ENCODE results near the gene UGT1A1. TPM values are rescaled to one million over a fixed set of nuclear protein-coding genes. Genes with fewer than 3 reads are reported as not detected.

The UGT1A1 gene
- total RNA-seq, 1 donor from 2014 or later: not detected

- intact Hi-C loops (cut with micrococcal nuclease): no loop called here
- Mint-ChIP-seq H3K36me3 (ENCODE audit: low read depth) (no peaks in the 10 kb centered on the region), H3K27ac (no peak overlapping the region), H3K4me3 (no peak overlapping the region), H3K9me3 (peaks cover 7% of the 10 kb centered on the region), H3K4me1 (no peaks in the 10 kb centered on the region), H3K27me3 (peaks cover 21% of the 10 kb centered on the region)
- no peak for TF ChIP-seq CTCF (IDR thresholded peaks at IDR 0.05)
- DNase-seq (no peak), ATAC-seq (ENCODE audit: low read depth) (no peak)
- ChIA-PET CTCF (no interaction called here), POLR2A (no interaction called here)
These were observed 5.0 kb upstream of the UGT1A1 start for GRCh38 chr2:233754872-233755611.

- no peak for TF ChIP-seq CTCF (IDR thresholded peaks at IDR 0.05)
- ChIA-PET POLR2A (no interaction called here), CTCF (no interaction called here)
- Mint-ChIP-seq H3K4me1 (no peaks in the 10 kb centered on the region), H3K9me3 (peaks cover 4% of the 10 kb centered on the region), H3K27me3 (peaks cover 22% of the 10 kb centered on the region), H3K36me3 (ENCODE audit: low read depth) (no peaks in the 10 kb centered on the region), H3K4me3 (no peak overlapping the region), H3K27ac (no peak overlapping the region)
- ATAC-seq (ENCODE audit: low read depth) (no peak), DNase-seq (no peak)
- intact Hi-C loops (cut with micrococcal nuclease): no loop called here
These were observed 3.5 kb upstream of the UGT1A1 start for GRCh38 chr2:233756429-233757081.

GRCh38 chr2:233758141-233758540 is 1.9 kb upstream of the UGT1A1 start:
- DNase-seq (no peak), ATAC-seq (ENCODE audit: low read depth) (no peak)
- ChIA-PET CTCF (no interaction called here), POLR2A (no interaction called here)
- Mint-ChIP-seq H3K27ac (no peak overlapping the region), H3K4me3 (no peak overlapping the region), H3K36me3 (ENCODE audit: low read depth) (no peaks in the 10 kb centered on the region), H3K9me3 (no peaks in the 10 kb centered on the region), H3K4me1 (no peaks in the 10 kb centered on the region), H3K27me3 (peaks cover 22% of the 10 kb centered on the region)
- intact Hi-C loops (cut with micrococcal nuclease): no loop called here
- TF ChIP-seq CTCF (IDR thresholded peaks at IDR 0.05): no peak

DNA sequence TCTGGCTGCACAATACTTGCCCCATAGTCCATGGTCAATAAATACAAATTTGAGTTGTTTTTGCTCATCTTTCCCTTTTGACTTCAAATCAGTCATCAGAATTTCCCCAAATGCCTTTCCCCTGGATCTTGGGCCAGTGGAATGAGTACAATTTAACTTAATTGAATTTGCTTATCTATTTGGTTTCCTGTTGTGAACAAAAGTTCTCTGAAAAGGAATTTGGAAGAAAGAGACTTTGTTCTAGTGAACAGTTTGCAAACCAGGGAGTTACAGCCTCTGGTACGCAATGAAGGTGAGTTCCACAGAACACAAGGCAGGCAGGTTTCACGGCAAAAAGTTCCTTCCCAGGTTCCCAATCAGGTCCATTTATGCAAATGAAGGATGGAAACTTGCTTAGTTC is 1.2 kb upstream of the UGT1A1 start:
- intact Hi-C loops (cut with micrococcal nuclease): no loop called here
- Mint-ChIP-seq H3K27ac (no peak overlapping the region), H3K27me3 (peaks cover 17% of the 10 kb centered on the region), H3K36me3 (ENCODE audit: low read depth) (no peaks in the 10 kb centered on the region), H3K9me3 (no peaks in the 10 kb centered on the region), H3K4me1 (no peaks in the 10 kb centered on the region), H3K4me3 (no peak overlapping the region)
- POLR2A ChIA-PET: no interaction called here
- CTCF ChIA-PET: no interaction called here
- DNase-seq: no peak
- TF ChIP-seq CTCF (IDR thresholded peaks at IDR 0.05): no peak
- ATAC-seq (ENCODE audit: low read depth): no peak

DNA sequence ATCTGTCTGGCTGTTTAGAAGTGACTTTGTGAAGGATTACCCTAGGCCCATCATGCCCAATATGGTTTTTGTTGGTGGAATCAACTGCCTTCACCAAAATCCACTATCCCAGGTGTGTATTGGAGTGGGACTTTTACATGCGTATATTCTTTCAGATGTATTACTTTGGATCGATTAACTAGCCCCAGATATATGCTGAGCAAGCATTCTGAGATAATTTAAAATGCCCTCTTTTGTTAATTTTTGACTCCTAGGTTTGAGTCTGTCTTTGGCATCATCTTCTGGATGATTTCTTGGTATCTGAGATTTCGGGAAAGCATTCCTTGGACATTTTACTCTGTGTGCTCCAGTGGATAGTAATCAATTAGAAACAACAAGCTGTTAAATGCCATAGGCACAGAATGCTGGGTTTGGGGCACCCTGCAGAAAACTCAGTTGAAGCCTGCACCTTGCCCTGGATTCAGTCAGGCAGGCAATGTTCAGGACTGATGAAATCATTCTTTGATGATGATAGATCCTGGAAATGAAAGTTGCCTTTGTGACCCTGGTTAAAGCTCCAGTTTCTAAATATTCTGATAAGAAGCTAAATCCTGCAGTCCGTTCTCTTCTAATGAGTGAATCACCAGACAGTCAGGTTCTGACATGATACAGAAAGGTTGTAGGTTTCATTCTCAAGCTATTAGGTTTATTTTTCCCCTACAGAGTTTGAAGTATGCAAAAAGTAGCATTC is 1.1 kb downstream of the UGT1A1 start:
- ChIA-PET CTCF (no interaction called here), POLR2A (no interaction called here)
- Mint-ChIP-seq H3K27me3 (peaks cover 18% of the 10 kb centered on the region), H3K36me3 (ENCODE audit: low read depth) (no peaks in the 10 kb centered on the region), H3K4me3 (no peak overlapping the region), H3K27ac (no peak overlapping the region), H3K4me1 (no peaks in the 10 kb centered on the region), H3K9me3 (no peaks in the 10 kb centered on the region)
- intact Hi-C loops (cut with micrococcal nuclease): no loop called here
- ATAC-seq (ENCODE audit: low read depth): no peak
- TF ChIP-seq CTCF (IDR thresholded peaks at IDR 0.05): no peak
- no peak for DNase-seq
